DOHH2 (cell line): ENCODE measurements around the gene NF1.
"Not testable (repeated sequence)": the region's sequence is repeated elsewhere in the genome, so short reads cannot be mapped to it uniquely, and the experiment has no call there.

ENCODE experiments used
- H3F3A ChIP-seq: fragments of 200-600 bp; sonication (generic), shearing (Covaris generic); 2 replicates; pipeline ENCODE4 v1.6.0; 2016; ENCODE audit warnings: antibody characterized with exemption, mild to moderate bottlenecking; ENCODE audit not compliant: control insufficient read depth, insufficient read depth
- H3K27ac ChIP-seq: fragments of 200-600 bp; sonication (generic); 2 replicates; pipeline ENCODE4 v1.5.1; 2014; ENCODE audit warnings: low read depth, mild to moderate bottlenecking, low read length, moderate library complexity
- H3K27me3 ChIP-seq: fragments of 200-600 bp; sonication (generic); 2 replicates; pipeline ENCODE4 v1.6.1; 2014; ENCODE audit warnings: mild to moderate bottlenecking, low read length, mixed read lengths; ENCODE audit not compliant: control insufficient read depth
- H3K36me3 ChIP-seq: fragments of 200-600 bp; sonication (generic); 2 replicates; pipeline ENCODE4 v1.6.1; 2014; ENCODE audit warnings: mild to moderate bottlenecking, low read length, moderate library complexity, mixed read lengths; ENCODE audit not compliant: control insufficient read depth
- H3K4me1 ChIP-seq: fragments of 200-600 bp; sonication (generic); 2 replicates; pipeline ENCODE4 v1.6.1; 2014; ENCODE audit warnings: mild to moderate bottlenecking, low read length, mixed read lengths; ENCODE audit not compliant: control insufficient read depth
- H3K4me2 ChIP-seq: fragments of 200-600 bp; sonication (generic); 2 replicates; pipeline ENCODE4 v1.6.0; 2014; ENCODE audit warnings: mild to moderate bottlenecking, low read length, moderate library complexity
- H3K4me3 ChIP-seq: fragments of 200-600 bp; sonication (generic); 2 replicates; pipeline ENCODE4 v1.5.1; 2014; ENCODE audit warnings: mild to moderate bottlenecking, low read length, mixed read lengths
- H3K79me2 ChIP-seq: fragments of 200-600 bp; sonication (generic); 2 replicates; pipeline ENCODE4 v1.6.1; 2014; ENCODE audit warnings: mild to moderate bottlenecking, low read length, mixed read lengths; ENCODE audit not compliant: control insufficient read depth
- H3K9me2 ChIP-seq: fragments of 200-600 bp; sonication (generic); replicated peaks from 2 replicates; pipeline ENCODE4 v1.6.1; 2014; ENCODE audit warnings: mild to moderate bottlenecking, low read length, mixed read lengths; ENCODE audit not compliant: control insufficient read depth
- H3K9me3 ChIP-seq: fragments of 200-600 bp; sonication (generic); 2 replicates; pipeline ENCODE4 v1.6.1; 2014; ENCODE audit warnings: antibody characterized with exemption, low read length, mixed read lengths; ENCODE audit not compliant: control insufficient read depth, insufficient read depth
- H4K20me1 ChIP-seq: fragments of 200-600 bp; sonication (generic); 2 replicates; pipeline ENCODE4 v1.6.0; 2014; ENCODE audit warnings: low read depth, mild to moderate bottlenecking, antibody characterized with exemption, low read length, moderate library complexity; ENCODE audit not compliant: control insufficient read depth, insufficient read depth
- CTCF ChIP-seq: fragments of 200-600 bp; sonication (generic); IDR thresholded peaks from one replicate; pipeline ENCODE4 v1.5.1; 2014; ENCODE audit warnings: antibody characterized with exemption, mild to moderate bottlenecking, low read depth, low read length; ENCODE audit not compliant: poor library complexity, severe bottlenecking
- EZH2phosphoT487 ChIP-seq: fragments of 200-600 bp; sonication (generic); IDR thresholded peaks from 2 replicates; pipeline ENCODE4 v1.6.1; 2017; ENCODE audit warnings: borderline replicate concordance, mild to moderate bottlenecking, antibody characterized with exemption, low read length, moderate library complexity, mixed read lengths

NF1 gene

DNA sequence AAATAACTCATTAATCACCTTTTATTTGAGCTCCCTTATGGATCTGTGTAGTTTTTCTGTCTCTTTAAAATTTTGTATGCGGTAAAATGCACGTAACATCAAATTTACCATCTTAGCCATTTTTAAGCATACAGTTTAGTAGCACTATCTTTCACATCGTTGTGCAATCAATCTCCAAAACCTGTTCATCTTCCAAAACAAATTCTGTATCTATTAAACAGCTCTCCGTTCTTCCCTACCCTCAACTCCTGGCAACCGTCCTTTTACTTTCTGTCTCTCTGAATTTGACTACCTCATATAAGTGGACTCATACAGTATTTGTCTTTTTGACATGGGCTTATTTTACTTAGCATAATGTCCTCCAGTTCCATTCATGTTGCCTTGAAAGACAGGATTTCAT, 100.5 kb downstream of the NF1 start:
- Histone ChIP-seq H3K4me1 (0 out of 2 replicates have a peak, but pooled peaks cover 4% of the 10 kb centered on the region), H4K20me1 (no peaks in the 10 kb centered on the region), H3K36me3 (no peaks in the 10 kb centered on the region; the same call in 1 of the 2 replicates), H3K79me2 (peaks cover 6% of the 10 kb centered on the region), H3K9me3 (no peaks in the 10 kb centered on the region), H3K9me2 (no peaks in the 10 kb centered on the region), H3K4me2 (no peak overlapping the region), H3K4me3 (no peak overlapping the region), H3K27ac (no peak overlapping the region), H3K27me3 (no peaks in the 10 kb centered on the region), H3F3A (no peaks in the 10 kb centered on the region; the same call in 1 of the 2 replicates)
- TF ChIP-seq CTCF: no peak
- no peak for TF ChIP-seq EZH2phosphoT487

DNA sequence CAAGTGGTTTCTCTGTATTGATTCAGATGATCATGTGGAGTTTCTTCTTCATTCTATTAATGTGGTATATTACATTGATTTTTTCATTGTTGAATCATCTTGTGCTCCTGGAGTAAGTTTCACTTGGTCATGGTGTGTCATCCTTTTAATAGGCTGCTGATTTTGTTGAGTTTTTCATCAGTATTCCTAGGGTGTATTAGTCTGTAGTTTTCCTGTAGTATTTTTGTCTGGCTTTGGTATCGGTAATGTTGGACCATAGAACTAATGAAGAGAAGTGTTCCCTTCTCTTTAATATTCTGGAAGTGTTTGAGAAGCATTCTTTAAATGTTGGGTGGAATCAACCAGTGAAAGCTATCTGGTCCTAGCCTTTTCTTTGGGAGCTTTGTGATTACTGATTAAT, 103.2 kb downstream of the NF1 start:
- H3K27ac ChIP-seq: no peak overlapping the region
- no peaks in the 10 kb centered on the region for H3K9me2 ChIP-seq
- no peaks in the 10 kb centered on the region for H3K27me3 ChIP-seq
- H3K79me2 ChIP-seq: peaks cover 6% of the 10 kb centered on the region
- H3F3A ChIP-seq: no peaks in the 10 kb centered on the region; the same call in 1 of the 2 replicates
- no peaks in the 10 kb centered on the region for H4K20me1 ChIP-seq
- no peak overlapping the region for H3K4me2 ChIP-seq
- H3K9me3 ChIP-seq: no peaks in the 10 kb centered on the region
- peaks cover 16% of the 10 kb centered on the region for H3K36me3 ChIP-seq
- 0 out of 2 replicates have a peak, but pooled peaks cover 4% of the 10 kb centered on the region for H3K4me1 ChIP-seq
- H3K4me3 ChIP-seq: no peak overlapping the region
- TF ChIP-seq CTCF (no peak), EZH2phosphoT487 (no peak)

DNA sequence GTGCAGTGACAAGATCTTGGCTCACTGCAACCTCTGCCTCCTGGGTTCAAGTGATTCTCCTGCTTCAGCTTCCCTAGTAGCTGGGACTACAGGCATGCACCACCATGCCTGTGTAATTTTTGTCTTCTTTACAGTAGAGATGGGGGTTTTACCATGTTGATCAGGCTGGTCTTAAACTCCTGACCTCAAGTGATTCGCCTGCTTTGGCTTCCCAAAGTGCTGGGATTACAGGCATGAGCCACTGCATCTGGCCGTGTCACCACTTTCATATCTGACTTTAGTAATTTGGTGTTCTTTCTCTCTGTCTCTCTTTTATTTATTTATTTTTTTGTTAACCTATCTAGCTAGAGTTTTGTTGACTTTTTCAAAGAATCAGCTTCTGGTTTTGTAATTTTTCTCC, 103.9 kb downstream of the NF1 start:
- not testable (repeated sequence) for H3K27ac ChIP-seq, H3K79me2 ChIP-seq, H3K4me1 ChIP-seq, H3F3A ChIP-seq, H3K4me2 ChIP-seq, H3K27me3 ChIP-seq, H3K4me3 ChIP-seq, H3K9me3 ChIP-seq, H3K9me2 ChIP-seq, H4K20me1 ChIP-seq
- peaks cover 16% of the 10 kb centered on the region for H3K36me3 ChIP-seq

GRCh38 chr17:31200287-31200686, 105.5 kb downstream of the NF1 start:
- peaks cover 6% of the 10 kb centered on the region for H3K79me2 ChIP-seq
- no peaks in the 10 kb centered on the region for H4K20me1 ChIP-seq
- H3K27ac ChIP-seq: no peak overlapping the region
- no peaks in the 10 kb centered on the region for H3K9me3 ChIP-seq
- no peaks in the 10 kb centered on the region for H3K9me2 ChIP-seq
- H3K4me1 ChIP-seq: no peaks in the 10 kb centered on the region
- peaks cover 19% of the 10 kb centered on the region for H3K36me3 ChIP-seq
- no peak overlapping the region for H3K4me2 ChIP-seq
- no peaks in the 10 kb centered on the region for H3K27me3 ChIP-seq
- TF ChIP-seq EZH2phosphoT487 (no peak), CTCF (no peak)
- no peaks in the 10 kb centered on the region for H3F3A ChIP-seq
- no peak overlapping the region for H3K4me3 ChIP-seq
